WTC11 (cell line): ENCODE results near the gene DNAJB8. TPM values are rescaled to one million over a fixed set of nuclear protein-coding genes. Genes with fewer than 3 reads are reported as not detected.

Experiments
- ATAC-seq: fragments of 200-7000 bp; cut with Tn5 transposase; 2 replicates; pipeline ENCODE4 v1.10.0; 2021; ENCODE audit warnings: mild to moderate bottlenecking, moderate library complexity
- CTCF ChIA-PET: fragments of 300-600 bp; sonication (Branson Sonifier 250); formaldehyde crosslinking; loops from one replicate; lab custom pipeline; 2021; ENCODE audit warnings: antibody characterized with exemption; lab: Charles Lee
- POLR2A ChIA-PET: fragments of 350-600 bp; sonication (Branson Sonifier 250); formaldehyde crosslinking; loops from one replicate; lab custom pipeline; 2021; ENCODE audit warnings: antibody characterized with exemption; lab: Charles Lee
- DNase-seq: peaks from one replicate; pipeline ENCODE4 v3.0.0; 2021; ENCODE audit warnings: low spot score
- H3K27ac Mint-ChIP-seq: 2 replicates; pipeline ENCODE4 v1.8.0; 2021; ENCODE audit warnings: mixed read lengths
- H3K27me3 Mint-ChIP-seq: 2 replicates; pipeline ENCODE4 v1.8.0; 2021; ENCODE audit warnings: low read depth, mild to moderate bottlenecking, moderate library complexity, mixed read lengths
- H3K36me3 Mint-ChIP-seq: 2 replicates; pipeline ENCODE4 v1.8.0; 2021; ENCODE audit warnings: mixed read lengths
- H3K4me1 Mint-ChIP-seq: 2 replicates; pipeline ENCODE4 v1.8.0; 2022; ENCODE audit warnings: mixed read lengths
- H3K4me3 Mint-ChIP-seq: 2 replicates; pipeline ENCODE4 v1.8.0; 2021; ENCODE audit warnings: mild to moderate bottlenecking, moderate library complexity, mixed read lengths
- H3K9me3 Mint-ChIP-seq: 2 replicates; pipeline ENCODE4 v1.8.0; 2021; ENCODE audit warnings: mixed read lengths
- ATF1 ChIP-seq: sonication (generic); formaldehyde crosslinking; IDR thresholded peaks from 2 replicates; pipeline ENCODE4 v1.8.1; 2023; ENCODE audit warnings: mild to moderate bottlenecking, moderate library complexity, missing genetic modification reagents
- ATF3 ChIP-seq: sonication (generic); formaldehyde crosslinking; conservative IDR thresholded peaks from 2 replicates; pipeline ENCODE4 v1.8.1; 2022; ENCODE audit warnings: mild to moderate bottlenecking, missing genetic modification reagents
- CBFB ChIP-seq: sonication (generic); formaldehyde crosslinking; IDR thresholded peaks from 2 replicates; pipeline ENCODE4 v1.8.1; 2022; ENCODE audit warnings: mild to moderate bottlenecking, low read depth, missing genetic modification reagents
- EMX1 ChIP-seq: fragments of 250-450 bp; sonication (Bioruptor Pico); IDR thresholded peaks from 2 replicates; pipeline ENCODE4 v1.8.0; 2021; ENCODE audit warnings: mild to moderate bottlenecking
- ETV6 ChIP-seq: sonication (generic); formaldehyde crosslinking; IDR thresholded peaks from 2 replicates; pipeline ENCODE4 v1.8.1; 2022; ENCODE audit warnings: mild to moderate bottlenecking, missing genetic modification reagents
- FOXK1 ChIP-seq: sonication (generic); formaldehyde crosslinking; IDR thresholded peaks from 2 replicates; pipeline ENCODE4 v1.8.0; 2022; ENCODE audit warnings: mild to moderate bottlenecking, moderate library complexity, missing genetic modification reagents
- MXD4 ChIP-seq: fragments of 250-450 bp; sonication (Bioruptor Pico); IDR thresholded peaks from 2 replicates; pipeline ENCODE4 v1.8.0; 2021; ENCODE audit warnings: mild to moderate bottlenecking, moderate library complexity, borderline replicate concordance
- NR1H2 ChIP-seq: sonication (generic); formaldehyde crosslinking; IDR thresholded peaks from 2 replicates; pipeline ENCODE4 v1.9.0; 2021; ENCODE audit warnings: mild to moderate bottlenecking, moderate library complexity, missing genetic modification reagents
- NR3C1 ChIP-seq: sonication (generic); formaldehyde crosslinking; conservative IDR thresholded peaks from 2 replicates; pipeline ENCODE4 v1.8.1; 2023; ENCODE audit warnings: low read depth, mild to moderate bottlenecking, missing genetic modification reagents
- PRRX2 ChIP-seq: fragments of 250-450 bp; sonication (Bioruptor Pico); IDR thresholded peaks from 2 replicates; pipeline ENCODE4 v1.8.0; 2021; ENCODE audit warnings: mild to moderate bottlenecking
- STAT6 ChIP-seq: sonication (generic); formaldehyde crosslinking; conservative IDR thresholded peaks from 2 replicates; pipeline ENCODE4 v1.8.1; 2023; ENCODE audit warnings: mild to moderate bottlenecking, low read depth, missing genetic modification reagents, moderate library complexity
- TCF7 ChIP-seq: sonication (generic); formaldehyde crosslinking; IDR thresholded peaks from 2 replicates; pipeline ENCODE4 v1.8.0; 2022; ENCODE audit warnings: mild to moderate bottlenecking, low read depth, missing genetic modification reagents, moderate library complexity
- ZNF121 ChIP-seq: sonication (generic); formaldehyde crosslinking; IDR thresholded peaks from 2 replicates; pipeline ENCODE4 v1.8.0; 2023; ENCODE audit warnings: missing genetic modification reagents
- ZNF396 ChIP-seq: fragments of 250-450 bp; sonication (Bioruptor Pico); IDR thresholded peaks from 2 replicates; pipeline ENCODE4 v1.8.0; 2021; ENCODE audit warnings: mild to moderate bottlenecking, moderate library complexity, borderline replicate concordance
- total RNA-seq: library from RNA; stranded (reverse); gene quantifications from 3 replicates; pipeline ENCODE4 v1.2.3, GENCODE V29; 2021
- TF ChIP-seq, protein P1 (sequence below): sonication (generic); formaldehyde crosslinking; IDR thresholded peaks from 2 replicates; pipeline ENCODE4 v1.8.0; 2022; ENCODE audit warnings: mild to moderate bottlenecking, missing genetic modification reagents
- TF ChIP-seq, protein P2 (sequence below): sonication (generic); formaldehyde crosslinking; IDR thresholded peaks from 2 replicates; pipeline ENCODE4 v1.8.1; 2023; ENCODE audit warnings: mild to moderate bottlenecking, missing genetic modification reagents
- TF ChIP-seq, protein P3 (sequence below): sonication (generic); formaldehyde crosslinking; IDR thresholded peaks from 2 replicates; pipeline ENCODE4 v1.8.1; 2023; ENCODE audit warnings: mild to moderate bottlenecking, missing genetic modification reagents, borderline replicate concordance
- TF ChIP-seq, protein P4 (sequence below): sonication (generic); formaldehyde crosslinking; IDR thresholded peaks from 2 replicates; pipeline ENCODE4 v1.8.0; 2023; ENCODE audit warnings: missing genetic modification reagents
- TF ChIP-seq, protein P5 (sequence below): sonication (generic); formaldehyde crosslinking; IDR thresholded peaks from 2 replicates; pipeline ENCODE4 v1.8.0; 2023; ENCODE audit warnings: mild to moderate bottlenecking, missing genetic modification reagents

DNAJB8 gene
- total RNA-seq, 1 experiment from 2014 or later = not detected

DNA sequence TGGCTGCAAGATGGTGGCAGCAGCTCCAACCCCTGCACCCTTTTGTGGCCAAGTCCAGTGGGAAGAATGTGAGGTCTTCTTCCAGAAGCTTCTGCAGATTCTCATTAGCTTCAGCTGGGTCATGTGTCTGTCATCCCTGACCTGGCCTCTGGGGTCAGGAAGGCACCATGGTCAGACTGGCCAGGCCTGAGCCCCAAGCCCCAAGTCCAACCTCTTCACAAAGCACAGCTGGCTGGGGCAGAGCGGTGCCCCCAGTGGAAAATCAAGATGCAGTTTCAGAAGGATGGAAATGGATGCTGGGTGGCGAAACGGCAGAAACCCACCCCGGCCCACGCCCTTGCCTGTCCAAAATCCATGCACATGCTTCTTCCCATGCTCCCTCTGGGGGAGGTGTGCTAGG is 42.2 kb upstream of the DNAJB8 start:
- Mint-ChIP-seq H3K36me3 (no peaks in the 10 kb centered on the region; the same call in 1 of the 2 replicates), H3K9me3 (peaks cover 16% of the 10 kb centered on the region), H3K4me1 (no peaks in the 10 kb centered on the region), H3K4me3 (no peak overlapping the region), H3K27ac (no peak overlapping the region), H3K27me3 (peaks cover 28% of the 10 kb centered on the region)
- DNase-seq (no peak), ATAC-seq (no peak; the same call in 1 of the 2 replicates)
- POLR2A ChIA-PET = no interaction called here
- TF ChIP-seq ZNF396 (CRISPR knock-in tag) (no peak), EMX1 (CRISPR knock-in tag) (no peak), STAT6 (CRISPR knock-in tag) (no peak), FOXK1 (CRISPR knock-in tag) (no peak)
- TF ChIP-seq, protein P1, sequence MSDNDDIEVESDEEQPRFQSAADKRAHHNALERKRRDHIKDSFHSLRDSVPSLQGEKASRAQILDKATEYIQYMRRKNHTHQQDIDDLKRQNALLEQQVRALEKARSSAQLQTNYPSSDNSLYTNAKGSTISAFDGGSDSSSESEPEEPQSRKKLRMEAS (CRISPR knock-in tag) = no peak
- TF ChIP-seq, protein P2, sequence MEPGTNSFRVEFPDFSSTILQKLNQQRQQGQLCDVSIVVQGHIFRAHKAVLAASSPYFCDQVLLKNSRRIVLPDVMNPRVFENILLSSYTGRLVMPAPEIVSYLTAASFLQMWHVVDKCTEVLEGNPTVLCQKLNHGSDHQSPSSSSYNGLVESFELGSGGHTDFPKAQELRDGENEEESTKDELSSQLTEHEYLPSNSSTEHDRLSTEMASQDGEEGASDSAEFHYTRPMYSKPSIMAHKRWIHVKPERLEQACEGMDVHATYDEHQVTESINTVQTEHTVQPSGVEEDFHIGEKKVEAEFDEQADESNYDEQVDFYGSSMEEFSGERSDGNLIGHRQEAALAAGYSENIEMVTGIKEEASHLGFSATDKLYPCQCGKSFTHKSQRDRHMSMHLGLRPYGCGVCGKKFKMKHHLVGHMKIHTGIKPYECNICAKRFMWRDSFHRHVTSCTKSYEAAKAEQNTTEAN (CRISPR knock-in tag) = no peak
- TF ChIP-seq, protein P3, sequence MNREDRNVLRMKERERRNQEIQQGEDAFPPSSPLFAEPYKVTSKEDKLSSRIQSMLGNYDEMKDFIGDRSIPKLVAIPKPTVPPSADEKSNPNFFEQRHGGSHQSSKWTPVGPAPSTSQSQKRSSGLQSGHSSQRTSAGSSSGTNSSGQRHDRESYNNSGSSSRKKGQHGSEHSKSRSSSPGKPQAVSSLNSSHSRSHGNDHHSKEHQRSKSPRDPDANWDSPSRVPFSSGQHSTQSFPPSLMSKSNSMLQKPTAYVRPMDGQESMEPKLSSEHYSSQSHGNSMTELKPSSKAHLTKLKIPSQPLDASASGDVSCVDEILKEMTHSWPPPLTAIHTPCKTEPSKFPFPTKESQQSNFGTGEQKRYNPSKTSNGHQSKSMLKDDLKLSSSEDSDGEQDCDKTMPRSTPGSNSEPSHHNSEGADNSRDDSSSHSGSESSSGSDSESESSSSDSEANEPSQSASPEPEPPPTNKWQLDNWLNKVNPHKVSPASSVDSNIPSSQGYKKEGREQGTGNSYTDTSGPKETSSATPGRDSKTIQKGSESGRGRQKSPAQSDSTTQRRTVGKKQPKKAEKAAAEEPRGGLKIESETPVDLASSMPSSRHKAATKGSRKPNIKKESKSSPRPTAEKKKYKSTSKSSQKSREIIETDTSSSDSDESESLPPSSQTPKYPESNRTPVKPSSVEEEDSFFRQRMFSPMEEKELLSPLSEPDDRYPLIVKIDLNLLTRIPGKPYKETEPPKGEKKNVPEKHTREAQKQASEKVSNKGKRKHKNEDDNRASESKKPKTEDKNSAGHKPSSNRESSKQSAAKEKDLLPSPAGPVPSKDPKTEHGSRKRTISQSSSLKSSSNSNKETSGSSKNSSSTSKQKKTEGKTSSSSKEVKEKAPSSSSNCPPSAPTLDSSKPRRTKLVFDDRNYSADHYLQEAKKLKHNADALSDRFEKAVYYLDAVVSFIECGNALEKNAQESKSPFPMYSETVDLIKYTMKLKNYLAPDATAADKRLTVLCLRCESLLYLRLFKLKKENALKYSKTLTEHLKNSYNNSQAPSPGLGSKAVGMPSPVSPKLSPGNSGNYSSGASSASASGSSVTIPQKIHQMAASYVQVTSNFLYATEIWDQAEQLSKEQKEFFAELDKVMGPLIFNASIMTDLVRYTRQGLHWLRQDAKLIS (CRISPR knock-in tag) = no peak
- CTCF ChIA-PET = interaction anchor here (0.8 to 1.4 kb wide), 4 partner anchors 11 to 100 kb away, joined by 3 to 4 read pairs (median 4); no protein-coding TSS in a partner anchor

DNA sequence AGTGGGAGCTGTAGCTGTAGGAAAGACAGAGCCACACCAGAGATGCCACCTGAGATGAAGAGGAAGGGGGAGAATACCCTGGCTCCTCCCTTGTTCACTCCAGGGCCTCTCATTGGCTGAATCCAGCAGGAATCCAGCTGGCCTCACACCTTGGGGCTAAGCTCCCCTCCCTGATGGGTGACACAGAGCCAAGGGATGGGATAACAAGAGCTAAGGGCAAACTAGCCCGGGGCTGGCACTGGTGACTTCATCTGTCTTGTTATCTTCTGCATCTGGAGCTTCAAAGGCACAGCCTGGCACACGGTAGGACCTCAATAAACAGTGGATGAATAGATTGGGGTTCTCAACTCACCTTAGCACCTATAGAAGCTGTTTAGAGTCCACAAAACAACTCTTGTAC is 40.1 kb upstream of the DNAJB8 start:
- DNase-seq (no peak), ATAC-seq (no peak)
- no peaks in the 10 kb centered on the region for H3K36me3 Mint-ChIP-seq
- no peak overlapping the region for H3K4me3 Mint-ChIP-seq
- H3K27me3 Mint-ChIP-seq = peaks cover 26% of the 10 kb centered on the region
- ChIA-PET POLR2A (no interaction called here), CTCF (interaction anchor here (0.6 to 2.0 kb wide), 4 partner anchors 9 to 102 kb away, joined by 3 to 9 read pairs (median 4); no protein-coding TSS in a partner anchor)
- peaks cover 9% of the 10 kb centered on the region for H3K9me3 Mint-ChIP-seq
- H3K27ac Mint-ChIP-seq = no peak overlapping the region
- H3K4me1 Mint-ChIP-seq = no peaks in the 10 kb centered on the region
- TF ChIP-seq ATF3 (CRISPR knock-in tag) (no peak), CBFB (CRISPR knock-in tag) (no peak), PRRX2 (CRISPR knock-in tag) (no peak), NR1H2 (CRISPR knock-in tag) (no peak), ZNF121 (CRISPR knock-in tag) (no peak), ATF1 (CRISPR knock-in tag) (no peak), ETV6 (CRISPR knock-in tag) (no peak), NR3C1 (no peak), MXD4 (no peak), ZNF396 (CRISPR knock-in tag) (no peak), TCF7 (no peak)
- TF ChIP-seq, protein P4, sequence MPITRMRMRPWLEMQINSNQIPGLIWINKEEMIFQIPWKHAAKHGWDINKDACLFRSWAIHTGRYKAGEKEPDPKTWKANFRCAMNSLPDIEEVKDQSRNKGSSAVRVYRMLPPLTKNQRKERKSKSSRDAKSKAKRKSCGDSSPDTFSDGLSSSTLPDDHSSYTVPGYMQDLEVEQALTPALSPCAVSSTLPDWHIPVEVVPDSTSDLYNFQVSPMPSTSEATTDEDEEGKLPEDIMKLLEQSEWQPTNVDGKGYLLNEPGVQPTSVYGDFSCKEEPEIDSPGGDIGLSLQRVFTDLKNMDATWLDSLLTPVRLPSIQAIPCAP (CRISPR knock-in tag) = no peak
- TF ChIP-seq, protein P2 (CRISPR knock-in tag) = no peak
- TF ChIP-seq, protein P5, sequence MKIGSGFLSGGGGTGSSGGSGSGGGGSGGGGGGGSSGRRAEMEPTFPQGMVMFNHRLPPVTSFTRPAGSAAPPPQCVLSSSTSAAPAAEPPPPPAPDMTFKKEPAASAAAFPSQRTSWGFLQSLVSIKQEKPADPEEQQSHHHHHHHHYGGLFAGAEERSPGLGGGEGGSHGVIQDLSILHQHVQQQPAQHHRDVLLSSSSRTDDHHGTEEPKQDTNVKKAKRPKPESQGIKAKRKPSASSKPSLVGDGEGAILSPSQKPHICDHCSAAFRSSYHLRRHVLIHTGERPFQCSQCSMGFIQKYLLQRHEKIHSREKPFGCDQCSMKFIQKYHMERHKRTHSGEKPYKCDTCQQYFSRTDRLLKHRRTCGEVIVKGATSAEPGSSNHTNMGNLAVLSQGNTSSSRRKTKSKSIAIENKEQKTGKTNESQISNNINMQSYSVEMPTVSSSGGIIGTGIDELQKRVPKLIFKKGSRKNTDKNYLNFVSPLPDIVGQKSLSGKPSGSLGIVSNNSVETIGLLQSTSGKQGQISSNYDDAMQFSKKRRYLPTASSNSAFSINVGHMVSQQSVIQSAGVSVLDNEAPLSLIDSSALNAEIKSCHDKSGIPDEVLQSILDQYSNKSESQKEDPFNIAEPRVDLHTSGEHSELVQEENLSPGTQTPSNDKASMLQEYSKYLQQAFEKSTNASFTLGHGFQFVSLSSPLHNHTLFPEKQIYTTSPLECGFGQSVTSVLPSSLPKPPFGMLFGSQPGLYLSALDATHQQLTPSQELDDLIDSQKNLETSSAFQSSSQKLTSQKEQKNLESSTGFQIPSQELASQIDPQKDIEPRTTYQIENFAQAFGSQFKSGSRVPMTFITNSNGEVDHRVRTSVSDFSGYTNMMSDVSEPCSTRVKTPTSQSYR (CRISPR knock-in tag) = no peak
